HepG2 (cell line): ENCODE measurements around the gene SECTM1. TPM values are rescaled to one million over a fixed set of nuclear protein-coding genes. Genes with fewer than 3 reads are reported as not detected.

ENCODE experiments used
- CBFB ChIP-seq: sonication (generic); formaldehyde crosslinking; IDR thresholded peaks from 2 replicates; pipeline ENCODE4 v1.4.0; 2020; ENCODE audit warnings: missing genetic modification reagents
- CREM ChIP-seq, 2 experiments: sonication (generic) in 1 of 2; formaldehyde crosslinking in 1 of 2; IDR thresholded peaks; 2 replicates each; pipeline versions ENCODE4 v1.4.0 to v1.6.1; 2016 to 2020; ENCODE audit warnings: antibody characterized with exemption in 1 of 2, mild to moderate bottlenecking in 1 of 2, missing genetic modification reagents in 1 of 2
- FOXK2 ChIP-seq: fragments of 450-650 bp; IDR thresholded peaks from 2 replicates; pipeline ENCODE4 v1.6.1; 2016
- GFI1 ChIP-seq: sonication (generic); formaldehyde crosslinking; IDR thresholded peaks from 2 replicates; pipeline ENCODE4 v1.5.0; 2020; ENCODE audit warnings: missing genetic modification reagents, mild to moderate bottlenecking, borderline replicate concordance
- HDAC6 ChIP-seq: fragments of 200-600 bp; sonication (generic); IDR thresholded peaks from 2 replicates; pipeline ENCODE4 v1.7.0; 2017; ENCODE audit warnings: mild to moderate bottlenecking, antibody characterized with exemption, low read length, low read depth
- HNF1B ChIP-seq: sonication (generic); formaldehyde crosslinking; IDR thresholded peaks from 2 replicates; pipeline ENCODE4 v1.5.1; 2020; ENCODE audit warnings: mild to moderate bottlenecking, moderate library complexity, missing genetic modification reagents
- PATZ1 ChIP-seq: sonication (generic); formaldehyde crosslinking; IDR thresholded peaks from 2 replicates; pipeline ENCODE4 v1.4.0; 2020; ENCODE audit warnings: missing genetic modification reagents
- PAXIP1 ChIP-seq: sonication (generic); formaldehyde crosslinking; conservative IDR thresholded peaks from 2 replicates; pipeline ENCODE4 v1.4.0; 2020; ENCODE audit warnings: mild to moderate bottlenecking, missing genetic modification reagents, moderate library complexity
- POGK ChIP-seq: sonication (generic); formaldehyde crosslinking; conservative IDR thresholded peaks from 2 replicates; pipeline ENCODE4 v1.8.0; 2022; ENCODE audit warnings: mild to moderate bottlenecking, moderate library complexity, missing genetic modification reagents
- ZNF136 ChIP-seq: sonication (generic); formaldehyde crosslinking; IDR thresholded peaks from 2 replicates; pipeline ENCODE4 v1.8.1; 2022; ENCODE audit warnings: low read depth, mild to moderate bottlenecking, moderate library complexity, missing genetic modification reagents
- ZNF180 ChIP-seq: sonication (generic); formaldehyde crosslinking; IDR thresholded peaks from 2 replicates; pipeline ENCODE4 v1.4.0; 2020; ENCODE audit warnings: low read depth, missing genetic modification reagents, borderline replicate concordance
- ZNF30 ChIP-seq: sonication (generic); formaldehyde crosslinking; IDR thresholded peaks from 2 replicates; pipeline ENCODE4 v1.5.0; 2020; ENCODE audit warnings: mild to moderate bottlenecking, missing genetic modification reagents
- ZNF331 ChIP-seq: sonication (generic); formaldehyde crosslinking; IDR thresholded peaks from 2 replicates; pipeline ENCODE4 v1.4.0; 2020; ENCODE audit warnings: missing genetic modification reagents
- ZNF550 ChIP-seq: sonication (generic); formaldehyde crosslinking; IDR thresholded peaks from 2 replicates; pipeline ENCODE4 v1.4.0; 2020; ENCODE audit warnings: mild to moderate bottlenecking, missing genetic modification reagents, borderline replicate concordance
- ZNF605 ChIP-seq: sonication (generic); formaldehyde crosslinking; IDR thresholded peaks from 2 replicates; pipeline ENCODE4 v1.8.0; 2022; ENCODE audit warnings: mild to moderate bottlenecking, missing genetic modification reagents
- ZNF7 ChIP-seq: IDR thresholded peaks from 2 replicates; pipeline ENCODE4 v1.6.1; 2016; ENCODE audit warnings: missing biosample characterization, missing genetic modification reagents
- ZNF780A ChIP-seq: sonication (generic); formaldehyde crosslinking; IDR thresholded peaks from 2 replicates; pipeline ENCODE4 v1.8.0; 2022; ENCODE audit warnings: mild to moderate bottlenecking, missing genetic modification reagents, moderate library complexity
- ZNF83 ChIP-seq: sonication (generic); formaldehyde crosslinking; IDR thresholded peaks from 2 replicates; pipeline ENCODE4 v1.4.0; 2020; ENCODE audit warnings: missing genetic modification reagents, mild to moderate bottlenecking, borderline replicate concordance
- polyA plus RNA-seq, 8 experiments: library from polyadenylated mRNA; depleted of rRNA in 3 of 8; stranded (reverse) in 7 of 8; unstranded in 1 of 8; fragments of >200 nt; fragmentation: Illumina TruSeq in 4 of 8; extraction: Trizol in 4 of 8; gene quantifications; 2 replicates each; pipeline versions ENCODE4 v1.2.1 to v1.2.3, GENCODE V29; 2011 to 2016; ENCODE audit warnings: low read depth in 4 of 8, missing spikeins in 1 of 8, mixed read lengths in 1 of 8; ENCODE audit not compliant: insufficient read depth in 1 of 8
- total RNA-seq, 5 experiments: library from RNA; depleted of rRNA; stranded (reverse); fragments of >200 nt; fragmentation: Illumina TruSeq; extraction: Trizol; gene quantifications; 2 replicates each; pipeline ENCODE4 v1.2.3, GENCODE V29; 2016; ENCODE audit warnings: low read depth in 1 of 5

SECTM1 gene
- total and polyA plus RNA-seq, 2 of the 13 experiments (the other 11 are each of a cell fraction or from before 2014, with no cell fraction given), result 3.5 to 5.3 TPM

DNA sequence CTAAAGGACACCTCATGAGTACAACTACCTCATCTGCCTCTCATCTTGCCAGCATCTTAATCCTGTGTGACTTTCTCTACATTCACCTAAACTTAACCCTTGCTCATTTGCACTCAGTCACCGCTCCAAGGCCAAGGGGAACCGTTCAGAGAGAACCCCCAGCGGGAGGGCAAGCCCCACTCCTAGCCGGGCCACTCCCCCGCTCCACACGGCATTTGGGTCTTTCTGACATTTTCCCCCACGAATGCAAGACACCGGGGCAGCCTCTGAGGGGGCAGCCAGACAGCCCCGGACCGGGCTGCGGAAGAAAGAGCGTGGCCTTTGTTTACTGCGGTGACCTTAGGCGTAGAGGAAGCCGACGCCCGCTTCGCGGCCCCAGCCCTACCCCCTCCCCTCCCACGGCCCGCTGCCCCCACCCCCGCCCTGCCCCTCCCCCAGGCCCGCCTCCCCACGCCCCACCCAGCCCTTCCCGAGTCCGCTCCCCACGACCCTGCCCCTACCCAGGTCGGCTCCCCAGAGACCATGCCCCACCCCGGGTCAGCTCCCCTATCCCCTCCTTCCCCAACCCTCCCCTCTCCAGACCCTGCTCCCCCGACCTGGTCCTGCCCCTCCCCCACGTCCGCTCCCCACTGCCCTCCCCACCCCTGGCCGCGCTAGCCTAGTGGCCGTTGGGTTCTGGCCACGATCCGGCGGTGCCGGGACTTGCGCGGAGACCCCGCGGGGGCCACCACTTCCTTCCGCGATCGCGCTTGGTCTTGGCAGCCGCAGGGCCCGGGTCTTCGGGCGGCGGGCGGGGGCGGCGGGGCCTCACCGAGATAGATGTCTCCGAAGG is 60.9 kb downstream of the SECTM1 start (continued):
- TF ChIP-seq POGK, result no peak
- no peak for TF ChIP-seq CREM (IDR thresholded peaks at IDR 0.05)
- no peak for TF ChIP-seq CREM (CRISPR knock-in tag; IDR thresholded peaks at IDR 0.05)
- peak; percentile 62 for TF ChIP-seq PATZ1 (CRISPR knock-in tag)
- TF ChIP-seq ZNF550 (CRISPR knock-in tag), result no peak
- no peak for TF ChIP-seq GFI1 (CRISPR knock-in tag)
- TF ChIP-seq ZNF30 (CRISPR knock-in tag), result no peak
- no peak for TF ChIP-seq HNF1B (CRISPR knock-in tag)
- 0 out of 2 replicates have a peak, but pooled peaks have one; percentile 12 for TF ChIP-seq ZNF136 (CRISPR knock-in tag)
- 0 out of 2 replicates have a peak, but pooled peaks have one; percentile 22 for TF ChIP-seq ZNF605
- TF ChIP-seq CBFB (CRISPR knock-in tag), result no peak
- TF ChIP-seq ZNF7, result no peak
- TF ChIP-seq ZNF83 (CRISPR knock-in tag), result no peak
- no peak for TF ChIP-seq ZNF780A (CRISPR knock-in tag)
- TF ChIP-seq ZNF180 (CRISPR knock-in tag), result no peak
- TF ChIP-seq HDAC6, result no peak
- no peak; the same call in 1 of the 2 replicates for TF ChIP-seq PAXIP1 (CRISPR knock-in tag)
- no peak for TF ChIP-seq ZNF331 (CRISPR knock-in tag)
- TF ChIP-seq FOXK2, result no peak
